HG02642 (cell line): ENCODE data around the gene ASB6.

Source experiments
- ATAC-seq: cut with Tn5 transposase; IDR thresholded peaks from one replicate; pipeline ENCODE4 v1.9.1; 2021; ENCODE audit warnings: mild to moderate bottlenecking; ENCODE audit not compliant: unreplicated experiment, poor library complexity

ASB6 gene

DNA sequence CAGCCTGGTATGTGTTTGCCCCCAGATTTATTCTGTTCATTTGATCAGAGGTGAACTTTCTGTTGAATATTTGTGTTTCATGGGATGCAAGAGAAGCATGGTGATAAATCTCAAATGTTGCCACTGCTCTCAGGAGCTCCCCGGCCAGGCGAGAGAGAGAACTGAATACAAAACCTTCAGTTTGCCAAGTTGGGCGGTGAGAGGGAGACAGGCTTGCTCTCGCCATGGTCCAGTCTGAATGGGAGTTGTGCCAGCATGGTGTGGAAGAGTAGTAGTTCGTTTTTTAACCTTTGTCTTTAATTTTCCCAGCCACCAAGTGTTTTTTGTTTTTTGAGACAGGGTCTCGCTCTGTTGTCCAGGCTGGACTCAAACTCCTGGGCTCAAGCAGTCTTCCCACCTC lies 13.2 kb downstream of the ASB6 start:
- no peak for ATAC-seq

DNA sequence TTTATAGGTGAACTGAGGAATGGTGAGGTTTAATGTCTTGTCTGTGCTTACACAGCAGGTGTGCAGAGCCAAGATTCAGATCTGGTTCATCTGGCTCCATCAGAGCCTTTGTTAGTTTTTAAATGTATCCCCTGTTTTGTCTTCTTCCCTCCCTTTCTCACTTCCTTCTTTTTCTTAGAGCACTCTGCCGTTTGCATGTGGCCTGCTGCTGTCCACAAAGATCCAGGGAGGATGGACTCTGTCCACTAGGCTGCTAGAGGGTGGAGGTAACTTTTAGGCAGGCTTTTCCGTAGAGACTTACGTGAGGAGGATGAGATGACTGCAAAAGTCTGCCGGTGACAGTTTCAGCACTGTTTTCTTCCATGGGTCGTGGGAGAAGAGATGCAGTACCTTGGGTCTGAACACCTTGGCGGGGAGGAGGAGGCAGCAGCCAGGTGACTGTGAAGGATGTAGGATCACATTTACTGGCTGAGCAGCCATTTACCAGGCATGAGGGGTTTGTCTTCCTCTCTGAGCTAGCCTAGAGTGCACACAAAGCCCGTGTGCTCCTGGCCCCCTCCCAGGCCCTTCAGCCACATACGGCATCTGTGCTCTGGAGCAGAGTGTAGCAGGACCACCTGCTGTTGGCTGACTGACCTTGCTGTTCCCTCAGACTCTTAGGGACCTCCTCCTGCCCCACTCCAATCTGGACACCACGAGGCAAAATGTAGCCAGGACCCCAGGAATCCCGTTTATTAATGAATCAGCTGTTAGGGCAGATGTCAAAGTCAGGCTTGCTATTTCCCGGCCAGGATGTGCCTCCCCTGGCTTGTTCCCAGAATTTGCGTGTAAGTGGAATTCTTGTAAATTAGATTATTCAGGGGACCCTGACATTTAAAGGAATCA lies 14.2 kb downstream of the ASB6 start:
- ATAC-seq, result no peak

DNA sequence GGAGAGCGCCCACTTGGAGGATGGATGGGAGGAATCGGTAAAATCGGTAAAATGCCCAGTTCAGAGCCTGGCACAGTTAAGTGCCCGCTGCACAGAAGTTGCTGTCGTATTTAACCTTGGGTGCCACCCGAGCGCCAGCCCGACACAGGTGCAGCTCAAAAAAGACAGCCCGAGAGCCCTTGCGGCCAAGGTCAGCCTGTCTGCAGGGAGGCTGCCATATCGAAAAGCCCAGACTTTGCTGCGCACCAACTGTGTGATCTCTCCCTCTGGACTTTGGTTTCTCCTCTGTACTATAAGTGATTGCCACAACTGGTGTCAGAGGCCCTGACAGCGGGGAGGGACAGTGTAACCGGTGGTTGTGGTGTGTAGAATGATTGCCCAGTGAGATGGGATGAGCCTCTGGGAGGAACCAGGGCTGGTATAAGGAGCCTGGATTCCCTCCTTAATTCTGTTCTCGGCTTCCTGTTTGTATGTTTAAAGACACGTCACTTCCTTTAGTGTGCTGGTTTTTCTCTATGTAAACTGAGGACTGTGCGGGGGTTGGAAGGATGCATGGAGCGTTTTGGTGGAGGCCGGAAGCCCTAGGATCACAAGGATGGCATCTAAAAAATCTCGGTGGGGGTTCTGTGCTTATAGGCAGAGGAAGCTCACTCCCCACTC lies 15.2 kb downstream of the ASB6 start:
- peak; percentile 24 for ATAC-seq

DNA sequence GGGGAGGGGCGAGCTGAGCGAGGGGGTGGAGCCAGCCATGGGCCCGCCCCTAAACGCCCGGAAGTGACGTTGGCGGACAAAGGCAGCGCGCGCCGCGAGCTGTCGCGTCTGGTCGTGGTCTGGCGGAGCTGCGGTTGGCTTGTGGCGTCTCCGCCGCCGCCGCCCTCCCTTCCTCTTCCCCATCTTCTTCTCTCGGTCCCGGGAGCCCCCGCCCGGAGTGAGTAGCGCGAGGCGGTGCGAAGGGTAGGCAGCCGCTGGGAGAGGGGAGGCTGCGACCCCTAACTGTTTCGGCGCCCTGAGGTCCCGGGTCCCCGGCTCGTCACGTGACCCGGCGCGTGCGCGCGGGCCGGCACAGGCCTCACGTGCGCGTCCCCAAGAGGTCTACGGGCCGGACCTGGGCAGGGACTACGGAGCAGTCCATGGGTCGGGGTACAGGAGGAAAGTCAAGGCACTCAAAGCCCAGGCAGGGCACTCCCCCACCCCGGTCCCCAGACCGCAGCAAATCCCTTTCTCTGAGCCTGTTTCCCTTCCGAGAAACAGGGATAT lies 15.8 kb downstream of the ASB6 start, which contains the start of gene NTMT1:
TSS of gene NTMT1 (plus strand) at position 85 of the 546 bp plus-strand sequence. CDS start 6,541 bp downstream, outside the sequence.
- ATAC-seq, result peak; percentile 79

DNA sequence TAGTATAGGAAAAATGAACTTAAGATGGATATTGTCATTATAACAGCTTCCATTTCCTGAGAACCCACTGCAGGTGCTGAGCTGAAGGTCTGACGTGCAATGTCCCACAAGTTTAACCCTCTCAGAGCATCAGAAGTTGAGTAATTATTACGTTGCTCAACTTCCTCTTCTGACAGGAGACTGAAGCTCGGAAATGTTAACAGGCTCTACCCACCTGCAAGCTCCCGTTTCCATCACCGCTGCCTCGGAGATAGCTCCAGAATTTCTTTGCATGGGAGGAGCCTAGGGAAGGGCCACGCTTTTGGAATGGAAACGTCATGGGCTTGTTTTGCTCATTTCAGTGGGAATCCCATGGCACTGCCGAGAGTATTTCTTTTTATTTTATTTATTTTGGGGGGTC lies 17.0 kb downstream of the ASB6 start:
- ATAC-seq, result no peak

DNA sequence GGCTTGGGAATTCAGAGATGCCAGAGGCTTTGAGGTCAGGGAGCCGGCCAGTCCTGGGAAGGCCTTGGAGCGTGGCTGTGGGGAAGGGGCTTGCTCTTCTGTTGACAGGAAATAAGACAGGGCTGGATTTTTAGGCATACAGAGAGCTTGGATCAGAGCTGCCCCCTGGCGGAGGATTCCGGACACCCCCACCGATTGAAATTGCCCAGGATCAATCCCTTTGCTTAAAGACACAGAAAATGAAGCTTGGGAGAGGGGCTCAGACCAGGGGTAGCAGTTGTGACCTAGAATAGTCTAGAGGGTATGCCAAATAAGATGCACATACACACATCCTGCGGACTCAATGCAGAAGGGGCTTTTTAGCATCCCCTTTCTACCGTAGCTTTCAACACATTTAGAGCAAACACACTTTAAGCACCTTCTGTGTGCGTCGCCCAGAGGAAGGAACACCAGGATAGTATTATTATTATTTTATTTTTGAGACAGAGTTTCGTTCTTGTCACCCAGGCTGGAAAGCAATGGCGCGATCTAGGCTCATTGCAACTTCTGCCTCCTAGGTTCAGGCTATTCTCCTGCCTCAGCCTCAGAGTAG lies 17.7 kb downstream of the ASB6 start:
- no peak for ATAC-seq

DNA sequence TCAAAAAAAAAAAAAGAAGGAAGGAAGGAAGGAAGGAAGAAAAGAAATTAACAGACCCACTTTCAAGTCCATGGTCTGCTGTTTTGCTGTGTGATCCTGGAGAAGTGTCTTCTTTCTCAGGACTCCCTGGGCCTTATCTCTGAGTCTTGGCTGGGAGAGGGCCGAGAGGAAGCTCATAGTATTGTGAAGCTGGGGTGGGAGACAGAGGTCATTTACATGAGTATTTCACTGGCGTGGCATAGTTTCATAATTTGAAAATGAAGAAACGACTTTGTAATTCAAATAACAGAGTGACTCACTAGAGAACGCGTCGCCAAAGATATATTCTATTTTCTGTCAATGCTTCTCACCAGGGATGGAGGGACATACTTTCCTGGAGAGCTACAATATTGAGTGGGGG lies 18.6 kb downstream of the ASB6 start:
- no peak for ATAC-seq

DNA sequence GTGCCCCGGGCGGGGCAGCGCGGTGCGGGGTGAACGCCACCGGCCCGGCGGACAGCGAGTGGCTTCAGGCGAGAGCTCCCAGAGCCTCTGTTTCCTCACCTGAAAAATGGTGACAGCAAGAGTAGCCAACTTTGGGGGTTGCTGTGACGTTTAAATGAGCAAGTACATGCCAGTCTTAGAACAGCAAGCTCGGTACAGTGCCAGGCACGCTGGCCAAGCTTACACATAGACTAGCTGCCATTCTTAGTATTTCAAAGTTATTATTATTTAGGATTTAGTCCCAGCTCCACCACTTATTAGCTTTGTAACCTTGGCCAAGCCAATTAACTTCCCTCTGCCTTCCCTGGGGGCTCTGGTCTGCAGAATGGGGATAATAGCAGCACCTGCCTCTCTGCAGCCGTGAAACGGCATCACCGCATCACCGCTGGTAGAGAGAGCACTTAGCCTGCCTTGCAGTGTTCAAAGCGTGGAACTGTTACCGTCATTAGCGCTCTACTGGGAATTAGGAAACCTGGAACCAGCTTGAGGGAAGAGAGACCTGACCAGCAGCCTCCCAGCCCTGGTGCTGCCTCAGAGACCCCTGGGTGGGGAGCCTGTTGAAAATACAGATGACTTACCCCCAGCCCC lies 21.2 kb downstream of the ASB6 start, which contains the start of gene C9orf50:
TSS of gene C9orf50 (minus strand) at position 433 of the 627 bp plus-strand sequence. CDS start 527 bp downstream, outside the sequence.
- ATAC-seq, result no peak

DNA sequence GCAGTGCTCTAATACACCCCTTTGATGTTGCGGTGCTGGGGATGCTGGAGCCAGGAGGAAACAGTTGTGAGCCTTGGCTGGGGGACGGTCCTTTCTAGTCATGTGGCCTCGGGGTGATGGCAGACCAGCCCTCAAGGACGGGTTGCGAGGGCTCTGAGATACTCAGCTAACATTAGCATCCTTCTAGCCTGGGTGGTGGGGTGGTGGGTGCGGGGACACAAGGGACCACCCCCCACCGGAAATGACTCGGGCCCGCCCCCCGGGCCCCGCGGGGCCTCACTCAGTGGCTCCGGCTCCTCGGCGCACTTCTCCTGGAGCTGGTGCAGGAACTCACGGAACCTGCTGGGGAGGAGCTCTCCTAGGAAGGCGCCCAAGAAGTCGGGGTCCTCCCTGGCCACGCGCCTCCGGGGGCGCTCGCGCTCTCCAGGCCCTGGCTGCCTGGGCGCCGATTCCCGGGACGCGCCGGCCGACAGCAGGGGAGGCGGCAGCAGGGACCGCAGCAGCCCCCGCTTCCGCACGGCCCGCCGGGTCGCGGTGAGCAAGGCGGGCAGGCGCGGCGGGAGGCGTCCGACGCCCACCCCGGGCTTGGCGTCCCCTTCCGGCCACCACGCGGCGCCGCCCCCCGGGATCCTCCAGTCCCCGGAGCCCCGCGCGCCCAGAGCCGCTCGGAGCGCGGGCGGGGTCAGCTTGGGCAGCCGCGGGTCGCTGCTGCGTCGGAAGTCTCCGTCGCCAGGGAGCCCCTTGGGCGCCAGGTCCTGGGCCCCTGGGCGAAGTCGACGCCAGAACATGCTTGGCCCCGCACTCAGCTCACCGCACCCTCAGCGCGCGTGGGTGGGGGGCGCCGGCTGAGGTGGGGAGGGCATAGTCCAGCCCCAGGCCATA lies 21.9 kb downstream of the ASB6 start:
- ATAC-seq, result no peak

- no peak for ATAC-seq
Observed at GRCh38 chr9:129617167-129617566, 24.8 kb downstream of the ASB6 start.

GRCh38 chr9:129615407-129616285 lies 26.3 kb downstream of the ASB6 start:
- no peak for ATAC-seq

DNA sequence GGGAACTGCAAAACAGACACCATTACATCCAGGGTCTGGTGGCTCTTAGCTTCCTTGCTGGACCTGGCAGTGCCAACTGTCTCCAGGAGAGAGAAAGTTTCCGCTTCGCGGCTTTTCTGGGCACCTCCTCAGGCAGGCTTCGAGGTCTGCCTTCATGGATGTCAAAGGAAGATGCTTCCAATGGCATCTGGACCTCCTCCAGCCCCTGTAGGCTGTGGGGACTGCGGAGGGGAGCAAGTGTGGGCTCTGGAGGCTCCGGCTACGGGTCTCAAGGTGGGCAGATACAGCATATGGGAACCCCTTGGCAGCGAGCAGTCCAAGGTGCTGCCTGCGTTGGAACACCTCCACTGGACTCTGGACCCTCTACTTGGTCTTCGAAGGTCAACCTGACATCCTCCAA lies 27.0 kb downstream of the ASB6 start:
- no peak for ATAC-seq

DNA sequence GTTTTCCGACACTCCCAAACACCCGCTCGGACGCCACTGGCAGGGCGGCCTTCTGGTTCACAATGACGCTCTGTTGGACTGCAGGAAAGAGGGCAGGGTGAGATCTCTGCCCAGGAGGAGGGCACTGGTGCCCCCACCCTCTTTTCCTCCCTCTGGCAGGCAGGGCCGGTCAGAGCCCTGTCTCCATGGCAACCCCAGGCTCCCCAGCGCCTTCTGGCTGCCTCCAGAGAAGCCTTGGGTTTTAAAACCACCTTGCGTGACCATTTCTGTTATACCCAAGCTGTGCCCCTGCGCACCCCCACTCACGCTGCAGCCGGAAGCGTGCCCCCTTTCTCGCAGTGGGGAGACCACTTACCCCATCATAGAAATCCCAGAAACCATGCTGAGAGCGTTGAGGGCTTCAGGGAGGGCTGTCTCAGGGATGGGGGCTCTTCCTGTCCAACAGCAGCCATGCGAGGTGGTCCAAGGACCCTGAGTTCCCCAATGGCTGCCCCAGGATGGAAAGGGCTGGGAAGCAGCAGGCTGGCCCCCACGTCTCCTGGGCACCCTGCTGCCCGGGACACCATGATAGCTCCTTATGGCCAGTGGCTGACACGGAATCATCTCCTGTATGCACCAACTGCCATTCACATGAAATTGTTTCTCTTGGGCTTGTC lies 28.3 kb downstream of the ASB6 start:
- no peak for ATAC-seq

DNA sequence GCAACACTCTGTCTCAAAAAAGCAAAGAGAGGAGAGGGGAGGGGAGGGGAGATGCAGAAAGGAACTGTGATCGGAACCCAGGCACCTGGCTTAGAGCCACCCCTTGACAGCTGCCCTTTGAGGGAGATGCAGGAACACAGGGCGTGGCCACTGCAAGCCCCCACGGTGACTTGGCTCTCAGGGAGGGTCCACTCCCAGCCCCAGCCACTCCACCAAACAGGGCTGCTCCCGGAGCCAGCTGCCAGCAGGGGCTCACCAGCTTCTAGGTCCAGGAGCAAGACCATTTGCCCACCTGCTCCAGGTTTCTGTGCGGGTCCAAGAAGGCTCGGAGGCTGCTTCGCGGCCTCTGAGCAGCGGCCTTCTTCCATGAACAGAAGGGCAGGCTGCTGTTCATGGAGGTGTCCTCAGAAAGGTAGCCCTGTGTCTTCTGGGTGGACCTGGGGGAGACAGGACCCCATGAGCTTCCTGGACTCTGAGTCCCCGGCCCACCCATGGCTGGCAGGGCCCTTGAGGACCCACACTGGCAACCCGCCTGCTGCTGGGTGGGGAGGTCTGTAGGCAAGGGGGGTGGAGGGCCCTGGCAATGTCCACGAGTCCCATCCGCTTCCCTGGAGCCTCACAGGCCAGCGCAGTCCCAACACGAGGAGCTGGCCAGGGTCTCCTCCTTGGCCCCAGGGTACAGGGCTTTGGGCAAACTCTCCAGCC lies 29.0 kb downstream of the ASB6 start:
- no peak for ATAC-seq

DNA sequence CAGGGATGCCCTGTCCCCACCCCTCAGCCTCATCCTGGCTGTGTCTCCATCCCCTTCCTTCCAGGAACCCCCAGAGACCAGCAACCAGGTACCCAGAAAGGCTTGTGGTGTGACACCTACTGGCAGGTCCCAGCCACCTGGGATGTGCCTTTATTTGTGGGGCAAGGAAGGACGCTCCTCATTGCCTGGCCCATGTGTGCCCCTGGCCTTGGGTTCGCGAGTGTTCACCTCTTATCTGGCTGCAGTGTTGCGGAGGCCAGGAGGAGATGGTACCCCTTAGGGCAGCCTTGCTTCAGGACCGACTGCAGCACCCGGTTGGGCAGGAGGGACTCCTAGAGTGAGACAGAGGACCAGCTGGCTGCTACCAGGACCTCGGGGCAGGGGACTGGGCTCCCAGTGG lies 29.8 kb downstream of the ASB6 start:
- no peak for ATAC-seq

- ATAC-seq, result no peak
Observed at GRCh38 chr9:129611307-129611800, 30.6 kb downstream of the ASB6 start.
